ENCODE data around the gene TWSG1. TPM values are rescaled to one million over a fixed set of nuclear protein-coding genes. Genes with fewer than 3 reads are reported as not detected.

TWSG1 gene
- polyA plus RNA-seq, 1 donor from 2014 or later: 11.5 TPM

DNA sequence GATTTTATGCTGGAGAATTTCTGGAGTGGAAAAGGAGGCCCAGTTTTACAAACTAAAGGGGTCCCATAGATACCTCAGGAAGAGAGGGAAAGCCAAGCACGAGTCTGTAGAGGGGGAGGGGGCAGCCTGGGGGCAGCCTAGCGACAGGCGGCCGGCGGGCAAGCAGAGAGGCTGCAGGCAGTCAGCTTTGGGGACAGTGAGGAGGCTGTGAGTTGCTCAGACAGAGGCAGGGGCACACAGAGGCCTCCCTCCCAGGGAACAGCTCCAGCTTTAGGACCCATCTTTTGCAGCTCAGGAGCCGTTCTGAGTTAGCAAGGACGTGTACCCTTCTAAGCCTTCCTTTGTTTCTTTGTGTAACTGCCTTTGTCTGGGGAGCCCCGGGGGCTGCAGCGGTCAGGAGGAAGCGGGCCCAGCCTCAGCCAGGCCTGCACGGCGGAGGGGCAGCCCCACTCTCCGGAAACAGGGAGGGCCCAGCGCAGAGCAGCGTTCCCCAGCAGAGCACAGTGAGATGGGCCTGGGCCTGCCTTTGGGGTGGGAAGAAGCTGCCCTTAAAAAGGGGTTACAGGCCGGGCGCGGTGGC, 99.6 kb downstream of the TWSG1 start:
- no peak overlapping the region for H3K27ac ChIP-seq (ENCODE audit: low read length)
- H2AFZ ChIP-seq (ENCODE audit: low read depth, low read length): no peak overlapping the region
- H3K4me2 ChIP-seq (ENCODE audit: low read length): no peak overlapping the region

DNA sequence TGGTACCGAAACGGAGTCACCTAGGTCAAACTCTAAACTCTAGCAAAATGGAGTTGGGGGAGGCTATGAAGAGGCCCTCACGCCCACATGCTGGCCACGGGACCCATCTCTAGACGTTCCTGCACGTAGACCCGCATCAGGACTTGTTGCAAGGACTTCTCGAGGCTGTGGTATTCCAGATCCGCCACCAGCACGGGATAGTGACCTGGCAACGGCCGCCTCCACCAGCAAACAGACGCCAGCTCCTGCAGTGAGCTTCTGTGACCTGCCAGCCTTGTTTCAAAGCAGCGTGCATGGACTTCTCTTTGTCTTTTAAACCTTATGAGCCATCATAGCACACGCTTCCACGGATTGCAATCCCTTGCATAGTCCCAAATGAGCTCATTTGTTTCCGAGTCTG, 100.5 kb downstream of the TWSG1 start:
- H3K9me2 ChIP-seq (ENCODE audit: insufficient read depth, low read length): no peaks in the 10 kb centered on the region
- no peak overlapping the region for H3K27ac ChIP-seq (ENCODE audit: low read length)
- H3K9ac ChIP-seq (ENCODE audit: low read length): no peak overlapping the region
- no peaks in the 10 kb centered on the region for H4K20me1 ChIP-seq (ENCODE audit: insufficient read depth)
- H3K79me2 ChIP-seq (replicated peaks; ENCODE audit: insufficient read depth, low read length): no peaks in the 10 kb centered on the region
- H3K9me3 ChIP-seq (ENCODE audit: low read length): no peaks in the 10 kb centered on the region
- H3K36me3 ChIP-seq (ENCODE audit: insufficient read depth, low read length): no peaks in the 10 kb centered on the region
- H2AFZ ChIP-seq (ENCODE audit: low read depth, low read length): no peak overlapping the region
- no peaks in the 10 kb centered on the region for H3F3A ChIP-seq (ENCODE audit: insufficient read depth, low read length, poor library complexity, severe bottlenecking)
- TF ChIP-seq MXI1 (conservative IDR thresholded peaks at IDR 0.05; ENCODE audit: poor library complexity, severe bottlenecking) (no peak), EP300 (conservative IDR thresholded peaks at IDR 0.05; ENCODE audit: poor library complexity, severe bottlenecking) (no peak), POLR2AphosphoS5 (IDR thresholded peaks at IDR 0.05) (no peak), RAD21 (conservative IDR thresholded peaks at IDR 0.05) (no peak), TAF1 (IDR thresholded peaks at IDR 0.05; ENCODE audit: low read depth) (no peak), EZH2 (IDR thresholded peaks at IDR 0.05; ENCODE audit: borderline replicate concordance, insufficient read depth, low read length, poor library complexity, severe bottlenecking) (no peak), SMC3 (conservative IDR thresholded peaks at IDR 0.05; ENCODE audit: poor library complexity) (no peak)
- TF ChIP-seq, protein P1, sequence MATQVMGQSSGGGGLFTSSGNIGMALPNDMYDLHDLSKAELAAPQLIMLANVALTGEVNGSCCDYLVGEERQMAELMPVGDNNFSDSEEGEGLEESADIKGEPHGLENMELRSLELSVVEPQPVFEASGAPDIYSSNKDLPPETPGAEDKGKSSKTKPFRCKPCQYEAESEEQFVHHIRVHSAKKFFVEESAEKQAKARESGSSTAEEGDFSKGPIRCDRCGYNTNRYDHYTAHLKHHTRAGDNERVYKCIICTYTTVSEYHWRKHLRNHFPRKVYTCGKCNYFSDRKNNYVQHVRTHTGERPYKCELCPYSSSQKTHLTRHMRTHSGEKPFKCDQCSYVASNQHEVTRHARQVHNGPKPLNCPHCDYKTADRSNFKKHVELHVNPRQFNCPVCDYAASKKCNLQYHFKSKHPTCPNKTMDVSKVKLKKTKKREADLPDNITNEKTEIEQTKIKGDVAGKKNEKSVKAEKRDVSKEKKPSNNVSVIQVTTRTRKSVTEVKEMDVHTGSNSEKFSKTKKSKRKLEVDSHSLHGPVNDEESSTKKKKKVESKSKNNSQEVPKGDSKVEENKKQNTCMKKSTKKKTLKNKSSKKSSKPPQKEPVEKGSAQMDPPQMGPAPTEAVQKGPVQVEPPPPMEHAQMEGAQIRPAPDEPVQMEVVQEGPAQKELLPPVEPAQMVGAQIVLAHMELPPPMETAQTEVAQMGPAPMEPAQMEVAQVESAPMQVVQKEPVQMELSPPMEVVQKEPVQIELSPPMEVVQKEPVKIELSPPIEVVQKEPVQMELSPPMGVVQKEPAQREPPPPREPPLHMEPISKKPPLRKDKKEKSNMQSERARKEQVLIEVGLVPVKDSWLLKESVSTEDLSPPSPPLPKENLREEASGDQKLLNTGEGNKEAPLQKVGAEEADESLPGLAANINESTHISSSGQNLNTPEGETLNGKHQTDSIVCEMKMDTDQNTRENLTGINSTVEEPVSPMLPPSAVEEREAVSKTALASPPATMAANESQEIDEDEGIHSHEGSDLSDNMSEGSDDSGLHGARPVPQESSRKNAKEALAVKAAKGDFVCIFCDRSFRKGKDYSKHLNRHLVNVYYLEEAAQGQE (IDR thresholded peaks at IDR 0.05; ENCODE audit: borderline replicate concordance): no peak
- TF ChIP-seq, protein P2, sequence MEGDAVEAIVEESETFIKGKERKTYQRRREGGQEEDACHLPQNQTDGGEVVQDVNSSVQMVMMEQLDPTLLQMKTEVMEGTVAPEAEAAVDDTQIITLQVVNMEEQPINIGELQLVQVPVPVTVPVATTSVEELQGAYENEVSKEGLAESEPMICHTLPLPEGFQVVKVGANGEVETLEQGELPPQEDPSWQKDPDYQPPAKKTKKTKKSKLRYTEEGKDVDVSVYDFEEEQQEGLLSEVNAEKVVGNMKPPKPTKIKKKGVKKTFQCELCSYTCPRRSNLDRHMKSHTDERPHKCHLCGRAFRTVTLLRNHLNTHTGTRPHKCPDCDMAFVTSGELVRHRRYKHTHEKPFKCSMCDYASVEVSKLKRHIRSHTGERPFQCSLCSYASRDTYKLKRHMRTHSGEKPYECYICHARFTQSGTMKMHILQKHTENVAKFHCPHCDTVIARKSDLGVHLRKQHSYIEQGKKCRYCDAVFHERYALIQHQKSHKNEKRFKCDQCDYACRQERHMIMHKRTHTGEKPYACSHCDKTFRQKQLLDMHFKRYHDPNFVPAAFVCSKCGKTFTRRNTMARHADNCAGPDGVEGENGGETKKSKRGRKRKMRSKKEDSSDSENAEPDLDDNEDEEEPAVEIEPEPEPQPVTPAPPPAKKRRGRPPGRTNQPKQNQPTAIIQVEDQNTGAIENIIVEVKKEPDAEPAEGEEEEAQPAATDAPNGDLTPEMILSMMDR (IDR thresholded peaks at IDR 0.05; ENCODE audit: poor library complexity, severe bottlenecking): no peak
- H3K4me3 ChIP-seq (ENCODE audit: low read length): no peak overlapping the region
- no peaks in the 10 kb centered on the region for H3K27me3 ChIP-seq (ENCODE audit: insufficient read depth, low read depth, low read length)
- H3K4me2 ChIP-seq (ENCODE audit: low read length): no peak overlapping the region

More for the DNA sequence above, 99.6 kb downstream of the TWSG1 start:
- Histone ChIP-seq H3F3A (ENCODE audit: insufficient read depth, low read length, poor library complexity, severe bottlenecking) (no peaks in the 10 kb centered on the region), H3K36me3 (ENCODE audit: insufficient read depth, low read length) (no peaks in the 10 kb centered on the region), H3K9ac (ENCODE audit: low read length) (no peak overlapping the region), H3K9me3 (ENCODE audit: low read length) (no peaks in the 10 kb centered on the region), H4K20me1 (ENCODE audit: insufficient read depth) (no peaks in the 10 kb centered on the region), H3K4me3 (ENCODE audit: low read length) (no peak overlapping the region), H3K9me2 (ENCODE audit: insufficient read depth, low read length) (no peaks in the 10 kb centered on the region), H3K79me2 (replicated peaks; ENCODE audit: insufficient read depth, low read length) (no peaks in the 10 kb centered on the region), H3K27me3 (ENCODE audit: insufficient read depth, low read depth, low read length) (no peaks in the 10 kb centered on the region)
- no peak for TF ChIP-seq SMC3 (conservative IDR thresholded peaks at IDR 0.05; ENCODE audit: poor library complexity)
- no peak for TF ChIP-seq RAD21 (conservative IDR thresholded peaks at IDR 0.05)
- TF ChIP-seq EZH2 (IDR thresholded peaks at IDR 0.05; ENCODE audit: borderline replicate concordance, insufficient read depth, low read length, poor library complexity, severe bottlenecking): no peak
- no peak for TF ChIP-seq EP300 (conservative IDR thresholded peaks at IDR 0.05; ENCODE audit: poor library complexity, severe bottlenecking)
- TF ChIP-seq, protein P2 (IDR thresholded peaks at IDR 0.05; ENCODE audit: poor library complexity, severe bottlenecking): no peak
- TF ChIP-seq MXI1 (conservative IDR thresholded peaks at IDR 0.05; ENCODE audit: poor library complexity, severe bottlenecking): no peak
- no peak for TF ChIP-seq TAF1 (IDR thresholded peaks at IDR 0.05; ENCODE audit: low read depth)
- TF ChIP-seq, protein P1 (IDR thresholded peaks at IDR 0.05; ENCODE audit: borderline replicate concordance): no peak

Data from neural cell (in vitro differentiated cells).